Stimulated activated effector memory CD8-positive, alpha-beta T cell treated with anti-CD3 and anti-CD28 coated beads, Interleukin-12 subunit alpha, Interleukin-12 subunit beta, amount 100 ng/mL, for 72 hours (primary cell): Measurements from ENCODE around the gene FRK.
"Not testable (repeated sequence)": the region's sequence is repeated elsewhere in the genome, so short reads cannot be mapped to it uniquely, and the experiment has no call there.

ENCODE experiments used
- ATAC-seq: fragments of 150-1000 bp; cut with Tn5 transposase; 2 replicates; pipeline ENCODE4 v1.10.0; 2021
- DNase-seq, 2 donors: peaks; one replicate each; pipeline ENCODE4 v3.0.0; 2021 to 2022; ENCODE audit warnings: low spot score in 2 of 2
- H3K27ac Mint-ChIP-seq: one replicate; pipeline ENCODE4 v1.8.0; 2022; ENCODE audit warnings: mild to moderate bottlenecking, mixed read lengths
- H3K36me3 Mint-ChIP-seq: one replicate; pipeline ENCODE4 v1.8.0; 2022; ENCODE audit warnings: mild to moderate bottlenecking, mixed read lengths
- H3K4me1 Mint-ChIP-seq: one replicate; pipeline ENCODE4 v1.8.0; 2022; ENCODE audit warnings: mixed read lengths
- H3K4me3 Mint-ChIP-seq: one replicate; pipeline ENCODE4 v1.8.0; 2022; ENCODE audit warnings: mild to moderate bottlenecking, mixed read lengths
- H3K9me3 Mint-ChIP-seq: one replicate; pipeline ENCODE4 v1.8.0; 2022; ENCODE audit warnings: mixed read lengths

Gene FRK

GRCh38 chr6:116057766-116058165 is 2.9 kb downstream of the FRK start:
- no peaks in the 10 kb centered on the region for H3K9me3 Mint-ChIP-seq
- no peak overlapping the region for H3K4me3 Mint-ChIP-seq
- no peaks in the 10 kb centered on the region for H3K4me1 Mint-ChIP-seq
- no peak for ATAC-seq
- no peak overlapping the region for H3K27ac Mint-ChIP-seq
- H3K36me3 Mint-ChIP-seq, result no peaks in the 10 kb centered on the region
- no peak for DNase-seq

GRCh38 chr6:116055513-116055912 is 5.2 kb downstream of the FRK start:
- ATAC-seq (no peak), DNase-seq (no peak)
- Mint-ChIP-seq H3K27ac (no peak overlapping the region), H3K9me3 (no peaks in the 10 kb centered on the region), H3K36me3 (no peaks in the 10 kb centered on the region), H3K4me1 (no peaks in the 10 kb centered on the region), H3K4me3 (no peak overlapping the region)

GRCh38 chr6:116051244-116051643 is 9.4 kb downstream of the FRK start:
- no peak overlapping the region for H3K4me3 Mint-ChIP-seq
- no peak overlapping the region for H3K27ac Mint-ChIP-seq
- H3K4me1 Mint-ChIP-seq, result no peaks in the 10 kb centered on the region

GRCh38 chr6:116050737-116051136 is 10.0 kb downstream of the FRK start:
- Mint-ChIP-seq H3K9me3 (no peaks in the 10 kb centered on the region), H3K36me3 (no peaks in the 10 kb centered on the region), H3K4me1 (no peaks in the 10 kb centered on the region), H3K27ac (no peak overlapping the region), H3K4me3 (no peak overlapping the region)
- ATAC-seq (no peak), DNase-seq (no peak)

More at GRCh38 chr6:116051244-116051643, 9.4 kb downstream of the FRK start:
- ATAC-seq (no peak), DNase-seq (no peak)
- H3K36me3 Mint-ChIP-seq, result no peaks in the 10 kb centered on the region
- no peaks in the 10 kb centered on the region for H3K9me3 Mint-ChIP-seq

GRCh38 chr6:116049321-116049720 is 11.4 kb downstream of the FRK start:
- Mint-ChIP-seq H3K36me3 (no peaks in the 10 kb centered on the region), H3K4me3 (no peak overlapping the region), H3K4me1 (no peaks in the 10 kb centered on the region), H3K9me3 (no peaks in the 10 kb centered on the region), H3K27ac (no peak overlapping the region)
- no peak for DNase-seq
- ATAC-seq, result no peak

GRCh38 chr6:116047173-116047933 is 13.3 kb downstream of the FRK start:
- DNase-seq, result no peak
- Mint-ChIP-seq H3K36me3 (no peaks in the 10 kb centered on the region), H3K9me3 (no peaks in the 10 kb centered on the region), H3K4me3 (no peak overlapping the region), H3K27ac (no peak overlapping the region), H3K4me1 (no peaks in the 10 kb centered on the region)
- no peak for ATAC-seq

- no peaks in the 10 kb centered on the region for H3K36me3 Mint-ChIP-seq
- ATAC-seq, result no peak
- no peak overlapping the region for H3K27ac Mint-ChIP-seq
Measured at GRCh38 chr6:116046737-116047136, 14.0 kb downstream of the FRK start.

GRCh38 chr6:116046272-116046671 is 14.4 kb downstream of the FRK start:
- ATAC-seq, H3K4me3 Mint-ChIP-seq, H3K27ac Mint-ChIP-seq, H3K4me1 Mint-ChIP-seq, H3K9me3 Mint-ChIP-seq, H3K36me3 Mint-ChIP-seq, DNase-seq: not testable (repeated sequence)

More at GRCh38 chr6:116046737-116047136, 14.0 kb downstream of the FRK start:
- no peaks in the 10 kb centered on the region for H3K4me1 Mint-ChIP-seq
- no peak overlapping the region for H3K4me3 Mint-ChIP-seq
- H3K9me3 Mint-ChIP-seq, result no peaks in the 10 kb centered on the region
- no peak for DNase-seq

- Mint-ChIP-seq H3K9me3 (no peaks in the 10 kb centered on the region), H3K27ac (no peak overlapping the region), H3K4me1 (no peaks in the 10 kb centered on the region), H3K36me3 (no peaks in the 10 kb centered on the region), H3K4me3 (no peak overlapping the region)
- no peak for DNase-seq
- no peak for ATAC-seq
Measured at GRCh38 chr6:116041934-116042333, 18.8 kb downstream of the FRK start.

GRCh38 chr6:116040993-116041392 is 19.7 kb downstream of the FRK start:
- DNase-seq (no peak), ATAC-seq (no peak)
- Mint-ChIP-seq H3K9me3 (no peaks in the 10 kb centered on the region), H3K27ac (no peak overlapping the region), H3K36me3 (no peaks in the 10 kb centered on the region), H3K4me3 (no peak overlapping the region), H3K4me1 (no peaks in the 10 kb centered on the region)

- no peaks in the 10 kb centered on the region for H3K9me3 Mint-ChIP-seq
- DNase-seq (no peak), ATAC-seq (no peak)
- no peak overlapping the region for H3K27ac Mint-ChIP-seq
- H3K4me3 Mint-ChIP-seq, result no peak overlapping the region
- H3K4me1 Mint-ChIP-seq, result no peaks in the 10 kb centered on the region
- no peaks in the 10 kb centered on the region for H3K36me3 Mint-ChIP-seq
Measured at GRCh38 chr6:116036885-116037284, 23.8 kb downstream of the FRK start.

GRCh38 chr6:116036075-116036773 is 24.5 kb downstream of the FRK start:
- Mint-ChIP-seq H3K9me3 (no peaks in the 10 kb centered on the region), H3K36me3 (no peaks in the 10 kb centered on the region), H3K27ac (no peak overlapping the region), H3K4me3 (no peak overlapping the region), H3K4me1 (no peaks in the 10 kb centered on the region)
- no peak for DNase-seq
- no peak for ATAC-seq

GRCh38 chr6:116035616-116036015 is 25.1 kb downstream of the FRK start:
- H3K27ac Mint-ChIP-seq, result no peak overlapping the region
- H3K4me1 Mint-ChIP-seq, result no peaks in the 10 kb centered on the region
- H3K4me3 Mint-ChIP-seq, result no peak overlapping the region
- DNase-seq, result no peak
- no peak for ATAC-seq
- no peaks in the 10 kb centered on the region for H3K9me3 Mint-ChIP-seq
- H3K36me3 Mint-ChIP-seq, result no peaks in the 10 kb centered on the region

- H3K4me1 Mint-ChIP-seq, result no peaks in the 10 kb centered on the region
- no peaks in the 10 kb centered on the region for H3K36me3 Mint-ChIP-seq
- no peaks in the 10 kb centered on the region for H3K9me3 Mint-ChIP-seq
- no peak overlapping the region for H3K4me3 Mint-ChIP-seq
- DNase-seq, result no peak
- no peak for ATAC-seq
- no peak overlapping the region for H3K27ac Mint-ChIP-seq
Measured at GRCh38 chr6:116034327-116034726, 26.4 kb downstream of the FRK start.

- DNase-seq, result no peak
- Mint-ChIP-seq H3K4me3 (no peak overlapping the region), H3K4me1 (no peaks in the 10 kb centered on the region), H3K36me3 (no peaks in the 10 kb centered on the region), H3K9me3 (no peaks in the 10 kb centered on the region), H3K27ac (no peak overlapping the region)
- no peak for ATAC-seq
Measured at GRCh38 chr6:116033687-116034303, 26.9 kb downstream of the FRK start.

GRCh38 chr6:116030770-116031169 is 29.9 kb downstream of the FRK start:
- Mint-ChIP-seq H3K4me1 (no peaks in the 10 kb centered on the region), H3K4me3 (no peak overlapping the region), H3K36me3 (no peaks in the 10 kb centered on the region), H3K9me3 (no peaks in the 10 kb centered on the region), H3K27ac (no peak overlapping the region)
- DNase-seq (no peak), ATAC-seq (no peak)
